ENCODE results near the gene NNAT. TPM values are rescaled to one million over a fixed set of nuclear protein-coding genes. Genes with fewer than 3 reads are reported as not detected.

Gene NNAT
- total and polyA plus RNA-seq, 2 donors (not counting 3 experiments of a cell fraction or from before 2014, with no cell fraction given), result 2.3 to 32.9 TPM

DNA sequence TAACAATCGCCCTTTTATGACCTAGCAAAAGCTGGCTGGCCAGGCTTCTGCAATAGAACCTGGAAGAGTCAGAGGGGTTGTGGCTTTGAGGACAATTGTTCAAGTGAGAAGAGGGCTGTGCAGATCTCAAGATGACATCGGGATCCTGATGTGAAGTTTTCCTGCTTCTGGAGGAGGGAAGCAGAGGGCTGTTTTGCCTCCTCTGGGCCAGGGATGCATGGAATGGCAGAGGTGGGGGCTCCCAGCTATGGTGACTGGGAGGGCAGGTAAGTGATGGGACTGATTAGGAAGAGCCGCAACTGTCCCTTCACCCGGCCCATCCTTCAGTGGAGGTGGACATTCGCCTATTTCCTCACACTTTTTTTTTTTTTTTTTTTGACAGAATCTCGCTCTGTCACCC, 50.0 kb downstream of the NNAT start:
- Histone ChIP-seq H3K79me2 (ENCODE audit: control insufficient read depth, insufficient read depth, low read length) (no peaks in the 10 kb centered on the region), H3K4me1 (ENCODE audit: control insufficient read depth, extremely low read depth, insufficient read depth, low read length) (no peaks in the 10 kb centered on the region), H3K4me3 (replicated peaks in 1 of 3; ENCODE audit: insufficient read depth in 1 of 3, low read depth in 1 of 3, low read length in 3 of 3) (no peak overlapping the region), H3K36me3 (ENCODE audit: control insufficient read depth in 2 of 2, extremely low read depth in 1 of 2, insufficient read depth in 2 of 2, low read length in 2 of 2) (no peaks in the 10 kb centered on the region), H4K20me1 (replicated peaks; ENCODE audit: control insufficient read depth, extremely low read depth, insufficient read depth, low read length) (no peaks in the 10 kb centered on the region), H3K4me2 (ENCODE audit: insufficient read depth, low read length) (no peak overlapping the region), H2AFZ (ENCODE audit: low read depth, low read length) (no peak overlapping the region), H3K27ac (ENCODE audit: insufficient read depth, low read depth, low read length) (no peak overlapping the region), H3K9ac (replicated peaks; ENCODE audit: extremely low read depth, insufficient read depth, low read length) (no peak overlapping the region), H3K9me3 (replicated peaks; ENCODE audit: control insufficient read depth, insufficient read depth, low read length) (no peaks in the 10 kb centered on the region), H3K27me3 (ENCODE audit: control insufficient read depth in 2 of 2, insufficient read depth in 2 of 2, low read length in 2 of 2) (peaks cover 7 to 15% of the 10 kb centered on the region in 2 experiments), H3K9me1 (replicated peaks; ENCODE audit: control insufficient read depth, extremely low read depth, insufficient read depth, low read length) (no peaks in the 10 kb centered on the region)
- FAIRE-seq (no peak), DNase-seq (ENCODE audit: low read depth, low spot score) (no peak)
- BruUV-seq (replicated peaks), result no TSS peak
- ChIA-PET CTCF (no interaction called here), POLR2A (no interaction called here)
- dilution Hi-C loops (cut with MboI; ENCODE audit: extremely low pct_ligation_motif_present, low sequenced_read_pairs) (no loop called here), intact Hi-C loops (cut with micrococcal nuclease) (loop anchor here (10.0 kb wide), 1 partner anchor 896 kb away; no protein-coding TSS in a partner anchor)
- TF ChIP-seq JUN (IDR thresholded peaks at IDR 0.05; ENCODE audit: borderline replicate concordance, insufficient read depth, insufficient read length, low read depth), result no peak
- TF ChIP-seq, protein P1, sequence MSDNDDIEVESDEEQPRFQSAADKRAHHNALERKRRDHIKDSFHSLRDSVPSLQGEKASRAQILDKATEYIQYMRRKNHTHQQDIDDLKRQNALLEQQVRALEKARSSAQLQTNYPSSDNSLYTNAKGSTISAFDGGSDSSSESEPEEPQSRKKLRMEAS (IDR thresholded peaks at IDR 0.05; ENCODE audit: insufficient read depth, insufficient read length), result no peak

Other genes with a start within 250 kb of the NNAT start
- gene MANBAL, start 231.6 kb upstream of the NNAT start, total RNA-seq, result 32.3 and 34.6 TPM in 2 replicates
- gene MANBAL, start 231.6 kb upstream of the NNAT start, polyA plus RNA-seq, result 104 and 115 TPM in 2 replicates
- gene SRC, start 175.1 kb upstream of the NNAT start, total RNA-seq, result 29.4 and 30.7 TPM in 2 replicates
- 22.6 and 22.8 TPM in 2 replicates for gene SRC, start 175.1 kb upstream of the NNAT start, polyA plus RNA-seq
- 74.1 and 90.3 TPM in 2 replicates for gene BLCAP, start 6.6 kb downstream of the NNAT start, total RNA-seq
- gene BLCAP, start 6.6 kb downstream of the NNAT start, polyA plus RNA-seq, result 178 and 196 TPM in 2 replicates
- 54.8 and 60.2 TPM in 2 replicates for gene CTNNBL1, start 172.8 kb downstream of the NNAT start, total RNA-seq
- 16.5 and 20.8 TPM in 2 replicates for gene CTNNBL1, start 172.8 kb downstream of the NNAT start, polyA plus RNA-seq

All from endothelial cell of umbilical vein (primary cell).